ENCODE data around the gene RFC5.

DNA sequence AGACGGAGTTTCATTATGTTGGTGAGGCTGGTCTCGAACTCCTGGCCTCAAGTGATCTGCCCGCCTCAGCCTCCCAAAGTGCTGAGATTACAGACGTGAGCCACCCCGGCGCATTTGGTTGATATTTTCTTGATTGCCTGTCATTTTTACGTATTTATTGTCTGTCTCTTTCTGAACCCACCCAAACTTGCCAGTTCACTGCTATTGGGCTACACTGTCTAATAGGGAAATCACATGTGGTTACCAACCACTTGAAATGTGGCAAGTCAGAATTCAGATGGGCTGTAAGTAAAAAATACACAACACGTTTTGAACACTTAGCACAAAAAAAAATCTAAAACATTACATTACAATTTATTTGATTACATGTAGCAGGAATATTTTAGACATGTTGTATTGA lies 42.4 kb downstream of the RFC5 start:
- TF ChIP-seq FOS (IDR thresholded peaks at IDR 0.05; ENCODE audit: borderline replicate concordance, extremely low read depth, insufficient read length) = no peak
- TF ChIP-seq CEBPB (IDR thresholded peaks at IDR 0.05; ENCODE audit: borderline replicate concordance in 1 of 2, low read depth in 2 of 2, low read length in 2 of 2) = no peak
- TF ChIP-seq CTCF (IDR thresholded peaks at IDR 0.05 in 2 of 3, conservative IDR thresholded peaks at IDR 0.05 in 1 of 3; ENCODE audit: control insufficient read depth in 2 of 3, extremely low read depth in 1 of 3, insufficient read depth in 1 of 3, low read depth in 3 of 3, low read length in 3 of 3) = no peak
- no peak for TF ChIP-seq EP300 (IDR thresholded peaks at IDR 0.05; ENCODE audit: borderline replicate concordance in 1 of 2, control insufficient read depth in 1 of 2, low read depth in 2 of 2, low read length in 2 of 2)
- TF ChIP-seq ESRRA (IDR thresholded peaks at IDR 0.05; ENCODE audit: low read length) = no peak
- TF ChIP-seq, protein P1, sequence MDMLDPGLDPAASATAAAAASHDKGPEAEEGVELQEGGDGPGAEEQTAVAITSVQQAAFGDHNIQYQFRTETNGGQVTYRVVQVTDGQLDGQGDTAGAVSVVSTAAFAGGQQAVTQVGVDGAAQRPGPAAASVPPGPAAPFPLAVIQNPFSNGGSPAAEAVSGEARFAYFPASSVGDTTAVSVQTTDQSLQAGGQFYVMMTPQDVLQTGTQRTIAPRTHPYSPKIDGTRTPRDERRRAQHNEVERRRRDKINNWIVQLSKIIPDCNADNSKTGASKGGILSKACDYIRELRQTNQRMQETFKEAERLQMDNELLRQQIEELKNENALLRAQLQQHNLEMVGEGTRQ (IDR thresholded peaks at IDR 0.05; ENCODE audit: borderline replicate concordance, low read depth, low read length) = no peak
- no peak for TF ChIP-seq POLR2A (IDR thresholded peaks at IDR 0.05; ENCODE audit: low read depth, low read length)
- TF ChIP-seq FOXM1 (IDR thresholded peaks at IDR 0.05; ENCODE audit: low read depth, low read length) = no peak
- no peak for TF ChIP-seq SRF (IDR thresholded peaks at IDR 0.05; ENCODE audit: low read depth in 2 of 2, low read length in 2 of 2)
- no peak for TF ChIP-seq BRCA1 (IDR thresholded peaks at IDR 0.05; ENCODE audit: low read depth, low read length)
- no peak for TF ChIP-seq ZNF592 (IDR thresholded peaks at IDR 0.05)
- TF ChIP-seq SIN3A (IDR thresholded peaks at IDR 0.05; ENCODE audit: low read depth, low read length) = no peak
- TF ChIP-seq BHLHE40 (IDR thresholded peaks at IDR 0.05; ENCODE audit: borderline replicate concordance in 1 of 2, low read depth in 2 of 2, low read length in 1 of 2) = no peak
- TF ChIP-seq, protein P2, sequence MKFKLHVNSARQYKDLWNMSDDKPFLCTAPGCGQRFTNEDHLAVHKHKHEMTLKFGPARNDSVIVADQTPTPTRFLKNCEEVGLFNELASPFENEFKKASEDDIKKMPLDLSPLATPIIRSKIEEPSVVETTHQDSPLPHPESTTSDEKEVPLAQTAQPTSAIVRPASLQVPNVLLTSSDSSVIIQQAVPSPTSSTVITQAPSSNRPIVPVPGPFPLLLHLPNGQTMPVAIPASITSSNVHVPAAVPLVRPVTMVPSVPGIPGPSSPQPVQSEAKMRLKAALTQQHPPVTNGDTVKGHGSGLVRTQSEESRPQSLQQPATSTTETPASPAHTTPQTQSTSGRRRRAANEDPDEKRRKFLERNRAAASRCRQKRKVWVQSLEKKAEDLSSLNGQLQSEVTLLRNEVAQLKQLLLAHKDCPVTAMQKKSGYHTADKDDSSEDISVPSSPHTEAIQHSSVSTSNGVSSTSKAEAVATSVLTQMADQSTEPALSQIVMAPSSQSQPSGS (IDR thresholded peaks at IDR 0.05; ENCODE audit: low read length) = no peak

Data from GM12878 (cell line).